Astrocyte of the spinal cord (primary cell): Measurements from ENCODE around the gene NXPH1.

Experiments used
- DNase-seq: peaks from one replicate; pipeline ENCODE4 v3.0.0; 2011; ENCODE audit warnings: low read depth, low spot score
- H3K4me3 ChIP-seq: 2 replicates; pipeline ENCODE4 v1.5.1; 2011; ENCODE audit warnings: low read depth, mild to moderate bottlenecking, low read length, moderate library complexity
- CTCF ChIP-seq: IDR thresholded peaks from 2 replicates; pipeline ENCODE4 v1.5.1; 2012; ENCODE audit warnings: low read depth, mild to moderate bottlenecking, low read length, inconsistent platforms
- in situ Hi-C: cut with HindIII; loops from 2 replicates; pipeline ENCODE4 v1.10.0; 2017; ENCODE audit warnings: low sequenced_read_pairs

The NXPH1 gene

GRCh38 chr7:8785081-8785480 lies 351.7 kb downstream of the NXPH1 start:
- no peak for TF ChIP-seq CTCF
- in situ Hi-C loops: no loop called here
- no peak overlapping the region for H3K4me3 ChIP-seq
- DNase-seq: no peak

GRCh38 chr7:8800986-8801385 lies 367.6 kb downstream of the NXPH1 start:
- no peak for TF ChIP-seq CTCF
- in situ Hi-C loops: no loop called here
- H3K4me3 ChIP-seq: no peak overlapping the region
- DNase-seq: no peak
